HFFc6 (cell line): ENCODE data around the gene ZNRF4. TPM values are rescaled to one million over a fixed set of nuclear protein-coding genes. Genes with fewer than 3 reads are reported as not detected.

Experiments used
- DNase-seq: peaks from one replicate; pipeline ENCODE4 v3.0.0-alpha.2; 2018
- H3K27ac Mint-ChIP-seq: 2 replicates; pipeline ENCODE4 v1.8.0; 2020; ENCODE audit warnings: mild to moderate bottlenecking, mixed read lengths
- H3K27me3 Mint-ChIP-seq: 2 replicates; pipeline ENCODE4 v1.8.0; 2021; ENCODE audit warnings: mild to moderate bottlenecking, moderate library complexity, mixed read lengths; ENCODE audit not compliant: insufficient read depth
- H3K36me3 Mint-ChIP-seq: 2 replicates; pipeline ENCODE4 v1.8.0; 2021; ENCODE audit warnings: low read depth, mixed read lengths
- H3K4me1 Mint-ChIP-seq: 2 replicates; pipeline ENCODE4 v1.8.0; 2020; ENCODE audit warnings: low read depth, mixed read lengths
- H3K4me3 Mint-ChIP-seq: 2 replicates; pipeline ENCODE4 v1.8.0; 2020; ENCODE audit warnings: mild to moderate bottlenecking, moderate library complexity, mixed read lengths
- H3K9me3 Mint-ChIP-seq: 2 replicates; pipeline ENCODE4 v1.8.0; 2020; ENCODE audit warnings: mild to moderate bottlenecking, mixed read lengths
- total RNA-seq, 6 experiments: library from RNA; stranded (reverse); fragmentation: NEBNext Ultra II Directional; extraction: Animal tissue kit (Norgen Biotek cat#: 25700); gene quantifications; 2 replicates in 1 of 6; 3 replicates in 5 of 6; pipeline ENCODE4 v1.2.3, GENCODE V29; 2021
- TF ChIP-seq, protein P1 (sequence below): fragments of 200-600 bp; sonication (generic); IDR thresholded peaks from 2 replicates; pipeline ENCODE4 v1.5.0; 2021; ENCODE audit warnings: antibody characterized with exemption, mild to moderate bottlenecking

The ZNRF4 gene
- total RNA-seq, 6 experiments from 2014 or later, result not detected

DNA sequence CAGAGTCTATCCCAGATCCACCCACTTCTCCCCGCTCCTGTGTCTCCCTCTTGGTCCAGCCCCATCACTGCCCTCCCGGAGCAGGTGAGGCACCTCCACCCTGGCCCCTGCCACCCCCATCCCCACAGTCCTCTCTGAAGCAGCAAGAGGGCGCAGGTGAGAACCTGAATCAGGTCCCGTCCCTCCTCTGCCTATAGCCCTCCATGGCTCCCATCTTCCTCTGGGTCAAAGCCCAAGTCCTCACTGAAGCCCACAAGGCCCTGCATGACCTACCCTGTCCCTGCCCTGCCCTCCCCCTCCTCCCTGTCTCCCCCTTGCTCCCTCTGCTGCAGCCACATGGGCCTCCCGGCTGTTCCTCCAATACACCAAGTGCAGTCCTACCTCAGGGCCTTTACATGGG is 10.8 kb upstream of the ZNRF4 start:
- TF ChIP-seq, protein P1, sequence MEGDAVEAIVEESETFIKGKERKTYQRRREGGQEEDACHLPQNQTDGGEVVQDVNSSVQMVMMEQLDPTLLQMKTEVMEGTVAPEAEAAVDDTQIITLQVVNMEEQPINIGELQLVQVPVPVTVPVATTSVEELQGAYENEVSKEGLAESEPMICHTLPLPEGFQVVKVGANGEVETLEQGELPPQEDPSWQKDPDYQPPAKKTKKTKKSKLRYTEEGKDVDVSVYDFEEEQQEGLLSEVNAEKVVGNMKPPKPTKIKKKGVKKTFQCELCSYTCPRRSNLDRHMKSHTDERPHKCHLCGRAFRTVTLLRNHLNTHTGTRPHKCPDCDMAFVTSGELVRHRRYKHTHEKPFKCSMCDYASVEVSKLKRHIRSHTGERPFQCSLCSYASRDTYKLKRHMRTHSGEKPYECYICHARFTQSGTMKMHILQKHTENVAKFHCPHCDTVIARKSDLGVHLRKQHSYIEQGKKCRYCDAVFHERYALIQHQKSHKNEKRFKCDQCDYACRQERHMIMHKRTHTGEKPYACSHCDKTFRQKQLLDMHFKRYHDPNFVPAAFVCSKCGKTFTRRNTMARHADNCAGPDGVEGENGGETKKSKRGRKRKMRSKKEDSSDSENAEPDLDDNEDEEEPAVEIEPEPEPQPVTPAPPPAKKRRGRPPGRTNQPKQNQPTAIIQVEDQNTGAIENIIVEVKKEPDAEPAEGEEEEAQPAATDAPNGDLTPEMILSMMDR, result no peak
- peaks cover 7% of the 10 kb centered on the region for H3K4me1 Mint-ChIP-seq
- no peak overlapping the region for H3K4me3 Mint-ChIP-seq
- H3K36me3 Mint-ChIP-seq, result no peaks in the 10 kb centered on the region
- no peak for DNase-seq
- no peaks in the 10 kb centered on the region for H3K9me3 Mint-ChIP-seq
- H3K27me3 Mint-ChIP-seq, result peaks cover 15% of the 10 kb centered on the region
- no peak overlapping the region for H3K27ac Mint-ChIP-seq

DNA sequence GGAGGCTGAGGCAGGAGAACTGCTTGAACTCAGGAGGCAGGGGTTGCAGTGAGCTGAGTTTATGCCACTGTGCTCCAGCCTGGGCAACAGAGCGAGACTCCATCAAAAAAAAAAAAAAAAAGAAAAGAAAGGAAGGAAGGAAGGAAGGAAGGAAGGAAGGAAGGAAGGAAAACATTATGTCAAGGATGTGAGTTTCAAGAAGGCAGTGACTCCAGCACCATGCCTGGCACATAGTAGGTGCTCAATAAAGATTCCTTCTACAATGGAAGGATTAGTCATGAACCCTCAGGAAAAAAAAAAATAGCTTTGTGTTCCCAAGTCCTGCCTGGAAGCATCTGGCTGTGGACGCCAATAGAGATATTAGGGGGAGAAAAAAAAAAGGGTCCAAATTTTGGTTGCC is 10.1 kb upstream of the ZNRF4 start:
- peaks cover 22% of the 10 kb centered on the region for H3K27me3 Mint-ChIP-seq
- TF ChIP-seq, protein P1, result no peak
- no peaks in the 10 kb centered on the region for H3K9me3 Mint-ChIP-seq
- no peak overlapping the region for H3K4me3 Mint-ChIP-seq
- no peaks in the 10 kb centered on the region for H3K36me3 Mint-ChIP-seq
- H3K4me1 Mint-ChIP-seq, result peaks cover 7% of the 10 kb centered on the region
- H3K27ac Mint-ChIP-seq, result no peak overlapping the region
- no peak for DNase-seq

DNA sequence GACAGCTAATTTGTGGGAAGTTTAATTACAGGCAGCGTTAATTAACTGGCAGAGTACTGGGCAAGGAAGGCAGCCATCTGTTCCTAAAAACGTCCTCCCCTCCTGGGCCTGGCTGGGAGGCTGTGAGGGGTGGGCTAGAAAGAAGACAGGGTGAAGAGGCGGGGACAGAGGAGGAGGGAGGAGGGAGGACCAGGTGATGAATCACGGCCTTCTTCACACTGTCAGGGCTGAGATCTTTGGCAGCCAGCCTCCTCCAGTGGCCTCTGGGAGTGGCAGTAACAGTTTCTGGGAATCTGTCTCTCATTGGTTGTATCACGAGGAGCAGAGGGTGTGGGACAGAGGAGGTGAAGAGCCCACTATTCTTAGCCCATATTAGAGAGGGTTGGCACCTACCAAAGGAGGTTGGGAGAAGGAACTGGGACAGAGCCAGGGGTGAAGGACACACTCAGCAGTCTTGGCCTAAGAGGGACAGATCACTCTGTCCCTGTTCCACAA is 9.6 kb upstream of the ZNRF4 start:
- Mint-ChIP-seq H3K4me3 (no peak overlapping the region), H3K36me3 (no peaks in the 10 kb centered on the region), H3K27ac (no peak overlapping the region), H3K9me3 (no peaks in the 10 kb centered on the region), H3K27me3 (peaks cover 23% of the 10 kb centered on the region), H3K4me1 (peaks cover 7% of the 10 kb centered on the region)
- TF ChIP-seq, protein P1, result no peak
- peak; percentile 4 for DNase-seq

DNA sequence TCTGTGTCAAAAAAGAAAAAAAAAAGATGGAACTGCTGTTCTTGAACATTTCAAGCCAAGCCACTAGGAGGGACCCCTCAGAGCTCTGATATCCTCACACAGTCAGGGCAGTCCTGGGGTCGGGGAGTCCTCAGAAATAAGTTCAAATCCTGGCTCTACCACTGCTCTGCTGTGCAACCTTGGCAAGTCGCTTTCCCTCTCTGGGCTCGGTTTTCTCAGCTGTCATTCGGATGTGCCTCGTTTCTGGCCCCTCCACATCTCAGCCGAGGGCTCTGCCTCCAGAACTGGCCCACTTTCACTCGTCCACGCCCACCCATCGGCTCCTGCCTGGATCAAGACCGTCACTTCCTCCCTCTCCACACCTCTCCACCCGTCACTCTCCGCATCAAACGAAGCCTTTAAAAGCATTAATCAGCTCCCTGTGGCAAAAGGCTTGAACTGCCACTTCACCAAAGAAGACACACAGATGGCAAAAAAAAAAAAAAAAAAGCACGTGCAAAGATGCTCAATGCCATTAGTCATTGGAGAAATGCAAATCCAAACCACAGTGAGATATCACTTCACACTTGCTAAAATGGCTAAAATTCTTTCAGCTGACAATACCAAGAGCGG is 7.4 kb upstream of the ZNRF4 start:
- peak; percentile 2 for DNase-seq
- no peak overlapping the region for H3K27ac Mint-ChIP-seq
- H3K27me3 Mint-ChIP-seq, result peaks cover 23% of the 10 kb centered on the region
- H3K36me3 Mint-ChIP-seq, result no peaks in the 10 kb centered on the region
- no peaks in the 10 kb centered on the region for H3K9me3 Mint-ChIP-seq
- peaks cover 7% of the 10 kb centered on the region for H3K4me1 Mint-ChIP-seq
- H3K4me3 Mint-ChIP-seq, result no peak overlapping the region
- TF ChIP-seq, protein P1, result no peak

DNA sequence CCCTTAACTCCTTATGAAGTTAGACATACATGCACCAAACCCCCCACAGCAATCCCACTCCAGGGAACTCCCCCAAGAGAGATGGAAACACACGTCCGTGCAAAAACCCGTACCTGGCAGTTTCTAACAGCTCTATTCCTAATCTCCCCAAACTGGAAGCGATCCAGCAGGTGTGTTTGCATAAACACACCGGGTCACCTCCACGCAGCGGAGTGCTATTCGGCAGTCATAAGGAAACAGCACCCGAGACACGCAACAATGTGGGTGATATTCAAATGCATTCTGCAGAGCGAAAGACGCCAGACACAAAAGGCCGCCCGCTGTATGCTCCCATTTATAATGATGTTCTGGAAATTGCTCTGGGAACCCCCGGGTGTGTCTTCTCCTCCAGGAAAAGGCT is 6.8 kb upstream of the ZNRF4 start:
- DNase-seq, result no peak
- Mint-ChIP-seq H3K27ac (no peak overlapping the region), H3K27me3 (peaks cover 22% of the 10 kb centered on the region), H3K36me3 (no peaks in the 10 kb centered on the region), H3K4me1 (peaks cover 7% of the 10 kb centered on the region), H3K9me3 (no peaks in the 10 kb centered on the region), H3K4me3 (no peak overlapping the region)
- TF ChIP-seq, protein P1, result no peak
